H9 (cell line): ENCODE measurements around the gene DHRS2. TPM values are rescaled to one million over a fixed set of nuclear protein-coding genes. Genes with fewer than 3 reads are reported as not detected.

Source experiments
- DNase-seq: peaks from one replicate; pipeline ENCODE4 v3.0.0-alpha.2; 2017
- H2AFZ ChIP-seq: one replicate; pipeline ENCODE4 v1.6.1; 2013; ENCODE audit warnings: mild to moderate bottlenecking, low read length, control low read depth, moderate library complexity
- H2AK5ac ChIP-seq: 2 replicates; pipeline ENCODE4 v1.6.1; 2013; ENCODE audit warnings: low read length, control low read depth, mixed read lengths; ENCODE audit not compliant: insufficient read length
- H2BK120ac ChIP-seq: one replicate; pipeline ENCODE4 v1.6.1; 2013; ENCODE audit warnings: low read depth, mild to moderate bottlenecking, low read length, control low read depth, inconsistent platforms; ENCODE audit not compliant: poor library complexity, severe bottlenecking
- H2BK12ac ChIP-seq: 2 replicates; pipeline ENCODE4 v1.6.1; 2013; ENCODE audit warnings: low read length, control low read depth, mixed read lengths, low read depth; ENCODE audit not compliant: insufficient read length
- H2BK15ac ChIP-seq: 2 replicates; pipeline ENCODE4 v1.6.1; 2013; ENCODE audit warnings: low read depth, low read length, control low read depth
- H2BK20ac ChIP-seq: one replicate; pipeline ENCODE4 v1.6.1; 2013; ENCODE audit warnings: low read depth, mild to moderate bottlenecking, low read length, control low read depth, inconsistent platforms; ENCODE audit not compliant: poor library complexity, severe bottlenecking
- H2BK5ac ChIP-seq: 2 replicates; pipeline ENCODE4 v1.6.1; 2013; ENCODE audit warnings: low read length, control low read depth, mixed read lengths; ENCODE audit not compliant: insufficient read length
- H3K14ac ChIP-seq: 2 replicates; pipeline ENCODE4 v1.6.1; 2013; ENCODE audit warnings: low read length, control low read depth; ENCODE audit not compliant: insufficient read depth
- H3K18ac ChIP-seq: 2 replicates; pipeline ENCODE4 v1.6.1; 2013; ENCODE audit warnings: low read depth, mild to moderate bottlenecking, mixed read lengths, low read length, control low read depth; ENCODE audit not compliant: insufficient read length
- H3K23ac ChIP-seq: 2 replicates; pipeline ENCODE4 v1.6.1; 2013; ENCODE audit warnings: low read length, control low read depth, mixed read lengths, low read depth; ENCODE audit not compliant: insufficient read length
- H3K23me2 ChIP-seq: 2 replicates; pipeline ENCODE4 v1.6.1; 2013; ENCODE audit warnings: low read depth, mild to moderate bottlenecking, mixed read lengths, low read length, control low read depth; ENCODE audit not compliant: insufficient read length, poor library complexity, severe bottlenecking
- H3K27ac ChIP-seq: 2 replicates; pipeline ENCODE4 v1.5.1; 2013; ENCODE audit warnings: low read length, control low read depth, mixed read lengths, low read depth; ENCODE audit not compliant: insufficient read length
- H3K27me3 ChIP-seq: 2 replicates; pipeline ENCODE4 v1.6.1; 2013; ENCODE audit warnings: low read length, control low read depth, inconsistent platforms; ENCODE audit not compliant: insufficient read depth
- H3K4ac ChIP-seq: 2 replicates; pipeline ENCODE4 v1.6.1; 2013; ENCODE audit warnings: low read depth, mild to moderate bottlenecking, control low read depth, inconsistent platforms, low read length, moderate library complexity
- H3K4me1 ChIP-seq: 2 replicates; pipeline ENCODE4 v1.6.1; 2013; ENCODE audit warnings: low read length, control low read depth, inconsistent platforms; ENCODE audit not compliant: insufficient read depth
- H3K4me2 ChIP-seq: 2 replicates; pipeline ENCODE4 v1.6.1; 2013; ENCODE audit warnings: low read length, control low read depth, mixed read lengths; ENCODE audit not compliant: insufficient read length, insufficient read depth
- H3K56ac ChIP-seq: 2 replicates; pipeline ENCODE4 v1.6.1; 2013; ENCODE audit warnings: low read depth, mild to moderate bottlenecking, mixed read lengths, low read length, control low read depth; ENCODE audit not compliant: insufficient read length
- H3K79me1 ChIP-seq: 2 replicates; pipeline ENCODE4 v1.6.1; 2013; ENCODE audit warnings: low read depth, mild to moderate bottlenecking, moderate library complexity, low read length, control low read depth, inconsistent platforms; ENCODE audit not compliant: insufficient read depth, poor library complexity, severe bottlenecking
- H3K79me2 ChIP-seq: 2 replicates; pipeline ENCODE4 v1.6.1; 2013; ENCODE audit warnings: low read length, control low read depth, inconsistent platforms; ENCODE audit not compliant: insufficient read depth
- H3K9ac ChIP-seq: 2 replicates; pipeline ENCODE4 v1.6.1; 2013; ENCODE audit warnings: low read length, control low read depth, mixed read lengths; ENCODE audit not compliant: insufficient read length; ENCODE audit errors: extremely low read depth
- H3K9me3 ChIP-seq: one replicate; pipeline ENCODE4 v1.6.1; 2013; ENCODE audit warnings: low read depth, low read length, inconsistent platforms; ENCODE audit not compliant: control insufficient read depth
- H3T11ph ChIP-seq: one replicate; pipeline ENCODE4 v1.6.1; 2013; ENCODE audit warnings: mild to moderate bottlenecking, low read length, control low read depth, inconsistent platforms
- H4K20me1 ChIP-seq: one replicate; pipeline ENCODE4 v1.6.1; 2013; ENCODE audit not compliant: control insufficient read depth, insufficient read length, insufficient read depth
- H4K5ac ChIP-seq: 2 replicates; pipeline ENCODE4 v1.6.1; 2013; ENCODE audit warnings: low read depth, mild to moderate bottlenecking, mixed read lengths, low read length, control low read depth; ENCODE audit not compliant: insufficient read length
- H4K8ac ChIP-seq: replicated peaks from 2 replicates; pipeline ENCODE4 v1.6.1; 2013; ENCODE audit warnings: low read length, control low read depth, mixed read lengths, low read depth; ENCODE audit not compliant: insufficient read length
- H4K91ac ChIP-seq: 2 replicates; pipeline ENCODE4 v1.6.1; 2013; ENCODE audit warnings: low read depth, mild to moderate bottlenecking, moderate library complexity, mixed read lengths, low read length, control low read depth; ENCODE audit not compliant: insufficient read length
- H3K27ac Mint-ChIP-seq, 3 experiments: 2 replicates in 2 of 3; 3 replicates in 1 of 3; pipeline ENCODE4 v1.8.0; 2020 to 2021; ENCODE audit warnings: mixed read lengths in 3 of 3, mild to moderate bottlenecking in 1 of 3, moderate library complexity in 1 of 3
- H3K27me3 Mint-ChIP-seq: 2 replicates; pipeline ENCODE4 v1.8.0; 2021; ENCODE audit warnings: low read depth, mild to moderate bottlenecking, moderate library complexity, mixed read lengths
- H3K36me3 Mint-ChIP-seq, 3 experiments: 2 replicates in 2 of 3; 3 replicates in 1 of 3; pipeline ENCODE4 v1.8.0; 2020 to 2021; ENCODE audit warnings: low read depth in 3 of 3, mixed read lengths in 3 of 3; ENCODE audit not compliant: insufficient read depth in 1 of 3
- H3K4me1 Mint-ChIP-seq, 2 experiments: 2 replicates each; pipeline ENCODE4 v1.8.0; 2020; ENCODE audit warnings: mixed read lengths in 2 of 2
- H3K4me3 Mint-ChIP-seq, 2 experiments: 2 replicates in 1 of 2; 3 replicates in 1 of 2; pipeline ENCODE4 v1.8.0; 2020 to 2021; ENCODE audit warnings: mild to moderate bottlenecking in 2 of 2, mixed read lengths in 2 of 2, moderate library complexity in 1 of 2
- H3K9me3 Mint-ChIP-seq, 2 experiments: 2 replicates in 1 of 2; 3 replicates in 1 of 2; pipeline ENCODE4 v1.8.0; 2020; ENCODE audit warnings: mild to moderate bottlenecking in 2 of 2, mixed read lengths in 2 of 2, moderate library complexity in 1 of 2
- CTCF ChIP-seq: fragments of 200-600 bp; sonication (generic); conservative IDR thresholded peaks from 3 replicates; pipeline ENCODE4 v1.8.0; 2021; ENCODE audit warnings: antibody characterized with exemption, mild to moderate bottlenecking
- whole genome bisulfite sequencing: extraction: QIAGEN DNeasy Blood & Tissue Kit; methylation state at CpG from one replicate; pipeline ENCODE4 v1.1.7; 2013; ENCODE audit warnings: missing lambda C conversion rate, low lambda C conversion rate, mixed read lengths; ENCODE audit not compliant: insufficient read length; ENCODE audit errors: extremely low coverage; 5-methylcytosine and 5-hydroxymethylcytosine counted together
- total RNA-seq: library from RNA; stranded (reverse); gene quantifications from 2 replicates; pipeline ENCODE4 v1.2.1, GENCODE V29; 2021

DHRS2 gene
- total RNA-seq, 1 experiment from 2014 or later, result 0.66 TPM

DNA sequence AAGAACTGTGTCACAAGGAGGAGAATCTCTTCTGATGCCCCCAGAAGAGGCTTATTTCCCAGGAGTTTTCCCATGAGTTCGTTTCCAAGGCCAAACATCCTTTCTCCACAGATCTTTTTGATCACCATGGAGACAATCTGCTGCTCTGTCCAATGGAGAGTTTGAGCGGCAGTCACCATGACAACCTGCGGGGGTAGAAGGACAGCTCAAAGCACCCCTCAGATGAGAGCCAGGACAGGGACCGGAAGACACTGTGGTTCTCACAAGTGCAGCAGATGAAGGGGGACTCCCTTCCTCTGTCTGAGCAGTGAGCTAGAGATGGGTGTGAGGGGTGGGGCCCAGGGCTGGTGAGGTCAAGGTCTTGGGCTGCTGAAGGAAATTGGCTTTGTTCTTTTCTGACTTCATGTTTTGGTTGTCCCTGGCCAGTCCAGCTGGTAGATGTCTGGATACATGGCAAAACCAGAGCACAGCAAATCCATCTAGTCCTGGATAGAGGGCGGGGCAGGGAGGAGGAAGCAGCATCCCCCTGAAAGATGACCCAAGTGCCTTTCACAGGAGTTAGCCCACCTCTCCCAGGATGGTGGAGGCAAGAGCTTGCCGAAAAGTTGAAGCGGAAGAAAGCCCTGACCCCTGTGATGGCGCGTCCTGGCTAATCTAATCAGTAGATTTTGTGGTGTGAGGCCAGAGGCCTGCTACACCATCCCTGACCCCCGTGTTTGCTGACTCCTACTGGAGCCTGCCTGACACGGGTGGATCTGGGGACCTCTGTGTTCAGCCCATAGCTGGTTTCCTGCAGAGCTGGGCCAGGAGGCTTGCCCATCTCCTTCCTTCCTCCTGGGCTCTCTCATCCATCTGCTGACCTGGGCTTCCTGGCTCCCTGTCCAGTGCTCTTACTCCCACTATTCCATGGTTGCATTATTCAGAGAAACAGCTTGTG, 24.4 kb downstream of the DHRS2 start:
- H3K27me3 Mint-ChIP-seq, result peaks cover 9% of the 10 kb centered on the region
- Histone ChIP-seq H3K14ac (no peak overlapping the region; the same call in 1 of the 2 replicates), H3K4me2 (no peak overlapping the region)

More for the DNA sequence above, 24.4 kb downstream of the DHRS2 start:
- no peak overlapping the region for H3T11ph ChIP-seq
- no peaks in the 10 kb centered on the region for H4K20me1 ChIP-seq
- H3K4me1 ChIP-seq, result no peaks in the 10 kb centered on the region
- H3K23me2 ChIP-seq, result no peaks in the 10 kb centered on the region
- no peak overlapping the region for H2AFZ ChIP-seq
- H2BK20ac ChIP-seq, result no peak overlapping the region
- H3K4ac ChIP-seq, result no peak overlapping the region
- Mint-ChIP-seq H3K27ac (no peak overlapping the region), H3K9me3 (peaks cover 0 to 39% of the 10 kb centered on the region in 2 experiments; a peak in 2 of 5 replicates), H3K36me3 (no peaks in the 10 kb centered on the region), H3K4me3 (no peak overlapping the region), H3K4me1 (no peaks in the 10 kb centered on the region)
- no CpG with 5 or more reads among the region's 11 CpGs for WGBS
- no peak overlapping the region for H3K56ac ChIP-seq
- no peak overlapping the region for H2BK5ac ChIP-seq
- no peak overlapping the region for H2AK5ac ChIP-seq
- H3K23ac ChIP-seq, result no peak overlapping the region
- no peak overlapping the region for H3K9ac ChIP-seq
- H4K8ac ChIP-seq, result no peak overlapping the region
- H3K27ac ChIP-seq, result no peak overlapping the region
- no peak overlapping the region for H4K91ac ChIP-seq
- H3K79me1 ChIP-seq, result no peaks in the 10 kb centered on the region
- TF ChIP-seq CTCF, result no peak
- no peaks in the 10 kb centered on the region for H3K79me2 ChIP-seq
- H2BK120ac ChIP-seq, result no peak overlapping the region
- no peak overlapping the region for H2BK15ac ChIP-seq
- H3K27me3 ChIP-seq, result no peaks in the 10 kb centered on the region
- peak; percentile 19 for DNase-seq
- no peak overlapping the region for H3K18ac ChIP-seq
- no peak overlapping the region for H4K5ac ChIP-seq
- no peaks in the 10 kb centered on the region for H3K9me3 ChIP-seq
- no peak overlapping the region for H2BK12ac ChIP-seq
